GDM1 (cell line): ENCODE measurements around the gene TFF2.

Experiments used
- DNase-seq: peaks from one replicate; lab custom pipeline; 2025; lab: John Stamatoyannopoulos, UW

The TFF2 gene, protein sequence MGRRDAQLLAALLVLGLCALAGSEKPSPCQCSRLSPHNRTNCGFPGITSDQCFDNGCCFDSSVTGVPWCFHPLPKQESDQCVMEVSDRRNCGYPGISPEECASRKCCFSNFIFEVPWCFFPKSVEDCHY

GRCh38 chr21:42350927-42351426 lies at the start of gene TFF2:
TSS of gene TFF2 (minus strand) at chr21:42350994. CDS start at chr21:42350957, 37 bp downstream.
- no peak for DNase-seq

DNA sequence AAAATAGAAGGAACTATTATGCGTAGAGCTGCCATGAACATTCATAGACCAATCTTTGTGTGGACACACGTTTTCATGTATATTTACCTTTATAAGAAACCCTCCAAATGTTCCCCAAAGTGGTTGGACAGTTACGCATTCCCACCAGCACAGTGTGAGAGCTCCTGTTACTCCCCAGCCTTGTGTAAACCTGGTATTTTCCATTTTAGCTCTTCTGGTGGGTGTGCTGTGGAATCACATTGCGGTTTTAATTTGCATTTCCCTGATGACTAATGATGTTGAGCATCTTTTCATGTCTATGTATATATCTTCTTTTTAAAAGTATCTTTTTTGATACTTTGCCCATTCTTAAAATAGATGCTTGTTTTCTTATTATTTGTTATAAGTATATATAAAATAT lies 49.7 kb upstream of the TFF2 start:
- no peak for DNase-seq

GRCh38 chr21:42398436-42399028 lies 47.7 kb upstream of the TFF2 start:
- no peak for DNase-seq

- no peak for DNase-seq
Measured at GRCh38 chr21:42397746-42398394, 47.1 kb upstream of the TFF2 start.

DNA sequence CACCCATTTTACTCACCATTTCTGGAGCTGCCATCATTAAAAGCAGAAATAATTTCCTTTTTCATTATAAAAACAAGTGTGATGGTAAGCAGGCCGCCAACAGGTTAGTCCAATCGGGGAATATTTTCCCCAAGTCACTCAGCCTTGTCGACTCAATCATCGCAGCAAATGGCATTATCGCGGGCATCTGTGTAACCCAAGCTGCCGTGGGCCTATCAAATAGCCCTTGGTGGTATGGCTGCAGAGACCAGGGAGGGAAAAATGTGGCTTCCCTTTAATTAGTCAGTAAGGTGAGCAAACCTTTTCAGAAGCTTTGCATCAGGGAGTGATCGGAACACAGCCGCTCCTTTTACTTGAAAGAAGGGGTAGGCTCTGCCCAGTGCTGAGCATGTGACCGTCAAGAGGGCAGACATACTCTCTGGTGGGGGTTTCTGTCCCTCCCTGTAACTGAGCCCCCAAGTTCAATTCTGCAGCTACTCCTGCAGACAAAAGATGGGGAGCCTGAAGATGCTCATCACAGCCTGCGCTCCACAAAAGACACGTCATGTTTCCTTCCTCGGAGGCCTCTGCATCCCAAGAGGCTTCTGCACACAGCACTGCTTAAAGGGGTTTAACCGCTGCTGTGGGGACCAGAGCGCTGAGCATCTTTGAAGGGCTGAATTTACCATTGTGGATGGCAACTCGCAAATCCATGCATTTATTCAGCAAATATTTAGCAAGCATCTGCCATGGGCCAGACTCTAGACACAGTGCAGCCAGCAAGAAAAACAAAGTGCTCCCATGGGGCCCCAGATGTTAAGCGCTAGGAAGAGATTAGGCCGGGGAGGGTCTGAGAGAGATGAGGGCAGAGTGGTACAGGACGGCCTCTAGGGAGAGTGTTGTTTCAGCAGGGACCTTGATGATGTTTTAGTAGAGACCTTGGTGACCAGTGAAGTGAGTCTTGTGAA lies 46.3 kb upstream of the TFF2 start:
- DNase-seq: no peak

DNA sequence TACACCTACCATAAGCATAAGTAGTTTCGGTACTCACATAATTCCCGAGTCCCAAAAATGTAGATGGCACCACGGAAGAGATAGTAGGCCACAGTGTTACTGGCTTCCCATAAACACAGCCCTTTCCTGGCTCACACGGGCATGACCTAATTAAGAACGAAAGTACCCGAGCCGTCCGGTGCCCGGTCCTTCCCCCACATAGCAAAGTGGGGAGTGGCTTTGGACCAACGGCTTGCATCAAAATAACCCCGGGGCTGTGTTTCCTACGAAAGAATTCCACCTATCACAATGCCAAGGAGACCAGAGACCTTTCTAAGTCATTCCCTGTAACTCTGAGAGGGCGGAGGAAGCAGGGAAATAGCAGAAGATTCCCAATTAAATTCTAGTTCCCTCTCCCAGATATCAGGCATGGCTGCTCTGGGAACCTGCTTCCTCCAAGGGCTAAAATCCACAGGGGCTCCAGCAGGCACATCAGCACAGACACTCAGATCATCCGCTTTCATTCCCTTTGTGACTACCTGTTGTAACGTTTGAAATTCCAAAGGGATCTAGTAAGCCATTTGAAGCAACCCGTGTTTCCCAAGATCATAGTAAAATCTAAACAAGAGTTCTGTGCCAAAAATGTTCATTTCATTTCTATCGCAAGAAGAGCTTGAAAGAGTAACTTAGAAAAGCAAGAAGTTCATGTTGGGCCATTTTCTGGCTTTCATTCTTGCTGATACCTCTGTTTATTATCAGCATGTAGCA lies 45.3 kb upstream of the TFF2 start, which contains the start of gene TMPRSS3:
TSS of gene TMPRSS3 (minus strand) at position 148 of the 747 bp plus-strand sequence. CDS start 635 bp downstream, outside the sequence.
- DNase-seq: no peak

DNA sequence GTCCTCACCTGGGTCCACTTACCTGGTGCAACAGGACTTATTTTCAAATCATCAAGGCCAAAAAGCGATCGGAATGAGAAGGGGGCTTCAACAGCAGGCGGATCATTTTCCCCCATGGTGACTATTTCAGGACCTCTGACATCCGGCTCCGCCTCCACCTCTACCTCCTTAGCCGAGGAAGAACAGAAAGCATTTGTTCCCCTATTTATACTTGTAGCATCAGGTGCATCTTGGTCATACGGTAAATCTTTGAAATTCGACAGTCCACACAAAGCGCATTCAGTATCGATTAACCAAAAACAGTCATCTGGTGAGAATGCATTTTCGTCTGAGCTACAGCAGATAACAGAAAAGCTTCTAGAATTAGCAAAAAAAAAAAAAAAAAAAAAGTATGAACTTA lies 44.5 kb upstream of the TFF2 start:
- no peak for DNase-seq

- no peak for DNase-seq
Measured at GRCh38 chr21:42393443-42393950, 42.7 kb upstream of the TFF2 start.

GRCh38 chr21:42392731-42393442 lies 42.1 kb upstream of the TFF2 start:
- no peak for DNase-seq

GRCh38 chr21:42391297-42391696 lies 40.5 kb upstream of the TFF2 start:
- DNase-seq: no peak

DNA sequence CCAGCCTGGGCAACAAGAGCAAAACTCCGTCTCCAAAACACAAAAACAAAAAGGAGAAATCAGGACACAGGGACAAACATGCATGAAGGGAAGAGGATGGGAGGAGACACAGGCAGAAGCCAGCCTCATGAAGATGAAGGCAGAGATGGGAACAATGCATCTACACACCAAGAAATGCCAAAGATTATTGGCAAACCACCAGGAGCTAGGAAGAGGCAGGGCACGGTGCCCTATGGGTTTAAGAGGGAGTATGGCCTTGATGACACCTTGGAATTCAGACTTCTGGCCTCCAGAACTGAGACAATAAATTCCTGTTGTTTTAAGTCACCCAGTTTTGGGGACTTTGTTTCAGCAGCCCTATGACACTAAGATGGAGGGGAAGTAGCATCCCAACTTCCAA lies 39.9 kb upstream of the TFF2 start:
- DNase-seq: no peak

- DNase-seq: no peak
Measured at GRCh38 chr21:42390193-42390592, 39.4 kb upstream of the TFF2 start.

DNA sequence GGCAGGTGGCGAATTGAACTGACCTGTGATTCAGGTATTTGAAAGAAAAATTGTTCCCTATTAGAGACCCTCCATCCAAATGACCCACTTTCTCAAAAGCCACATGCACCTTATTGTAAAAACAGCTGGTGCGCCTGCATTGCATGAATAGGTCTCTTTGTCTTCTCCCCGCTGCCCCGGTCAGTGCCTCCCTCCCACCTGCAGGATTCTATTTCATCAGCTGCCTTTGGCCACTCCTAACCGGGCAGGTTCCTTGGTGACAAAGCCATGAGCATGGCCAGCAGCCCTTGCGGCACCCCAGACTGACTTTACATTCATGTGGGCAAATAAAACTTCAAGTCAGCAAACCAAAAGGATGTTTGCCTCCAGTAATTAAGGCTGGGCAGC lies 38.6 kb upstream of the TFF2 start:
- DNase-seq: no peak

DNA sequence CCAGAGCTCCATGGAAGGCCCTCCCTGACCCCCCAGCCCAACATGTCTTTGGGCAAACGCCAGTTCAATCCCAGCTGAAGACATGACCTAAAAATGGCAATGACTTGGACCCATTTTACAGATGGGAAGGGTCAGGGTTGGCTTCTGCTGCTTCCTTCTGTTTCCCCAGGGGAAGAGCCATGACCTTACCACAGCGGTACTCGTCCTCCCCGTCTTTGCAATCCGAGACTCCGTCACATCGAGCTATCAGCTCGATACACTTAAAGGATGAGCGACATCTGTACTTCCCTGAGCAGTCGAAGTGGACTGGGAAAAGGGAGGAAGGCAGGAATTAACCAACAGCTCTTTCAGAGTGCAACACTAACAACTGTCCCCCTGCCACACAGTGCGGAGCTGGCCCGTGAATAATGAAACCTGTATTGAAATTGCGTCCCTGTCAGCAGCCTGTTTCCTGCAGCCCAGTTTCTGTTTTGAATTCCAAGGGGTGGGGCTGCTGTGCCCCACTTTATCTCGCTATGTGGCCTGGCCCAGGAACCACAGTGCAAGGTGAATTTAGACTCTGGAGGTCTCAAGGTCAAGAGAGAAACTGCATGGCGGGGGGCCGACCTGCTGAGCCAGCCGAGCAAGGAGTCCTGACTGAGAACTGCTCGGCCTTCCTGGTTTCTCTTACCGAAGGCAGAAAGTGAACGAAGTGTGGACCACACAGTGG lies 38.1 kb upstream of the TFF2 start:
- DNase-seq: no peak

GRCh38 chr21:42387843-42388340 lies 37.1 kb upstream of the TFF2 start:
- no peak for DNase-seq

DNA sequence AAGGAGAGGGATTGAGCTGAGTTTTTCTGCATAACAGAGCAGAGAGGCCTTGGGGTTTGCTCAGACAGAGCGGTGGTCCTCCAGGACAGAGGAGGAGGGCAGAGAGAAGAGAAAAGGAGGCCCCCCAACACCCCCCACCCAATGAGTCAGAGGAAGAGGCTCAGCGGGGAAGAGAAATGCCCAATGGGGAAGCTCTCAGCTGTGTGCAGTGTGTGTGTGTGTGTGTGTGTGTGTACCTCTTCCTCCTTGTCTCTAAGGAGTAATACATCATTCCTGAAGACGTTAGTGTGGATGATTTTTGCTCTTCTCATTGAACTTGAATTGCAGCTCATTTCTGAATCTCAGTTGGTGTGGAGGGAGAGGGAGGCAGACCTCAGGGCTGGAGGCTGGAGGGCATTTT lies 36.4 kb upstream of the TFF2 start:
- DNase-seq: peak; percentile 75

DNA sequence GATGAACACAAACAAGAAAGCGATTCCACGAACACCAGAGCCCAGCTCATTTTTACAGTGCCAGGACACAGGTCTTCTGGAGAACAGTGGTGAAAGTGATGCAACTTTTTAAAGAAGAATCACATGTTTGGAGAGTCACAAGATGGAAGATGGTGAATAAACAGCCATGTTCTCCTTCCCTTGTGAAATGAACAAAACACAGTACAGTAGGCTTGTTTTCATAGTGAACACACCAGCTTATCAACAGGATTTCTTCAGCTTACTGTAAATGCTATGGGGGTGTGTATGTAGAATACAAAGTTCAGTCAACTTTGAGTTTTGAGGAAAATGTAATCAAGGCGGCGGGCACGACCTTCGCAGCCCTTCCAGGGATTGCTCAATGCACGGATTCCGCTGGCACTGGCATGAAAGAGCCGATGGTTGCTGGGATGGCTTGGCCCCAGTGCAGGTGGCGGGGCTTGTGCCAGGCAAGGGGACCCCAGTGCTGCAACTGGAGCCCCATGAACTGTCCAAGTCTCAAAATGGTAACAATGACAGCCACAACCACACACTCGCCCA lies 35.3 kb upstream of the TFF2 start:
- no peak for DNase-seq

DNA sequence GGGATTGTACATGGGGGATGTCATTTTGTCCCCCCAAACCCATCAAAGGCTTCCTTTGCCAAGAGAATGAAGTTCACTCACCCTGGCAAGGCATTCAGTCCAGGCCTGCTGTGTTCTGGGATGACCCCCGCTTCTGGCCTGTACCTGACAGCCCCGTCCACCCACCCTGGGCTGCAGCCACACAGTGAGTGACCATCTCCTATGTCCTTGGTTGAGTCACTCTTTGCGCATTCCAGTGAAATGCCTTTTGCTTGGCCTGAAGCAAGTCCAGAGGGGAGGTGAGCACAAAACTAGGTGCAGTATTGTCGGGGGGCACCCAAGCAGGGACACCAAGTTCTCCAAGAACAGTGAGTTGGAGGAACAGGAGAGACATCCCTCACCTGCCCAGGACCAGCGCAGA lies 34.8 kb upstream of the TFF2 start:
- no peak for DNase-seq

DNA sequence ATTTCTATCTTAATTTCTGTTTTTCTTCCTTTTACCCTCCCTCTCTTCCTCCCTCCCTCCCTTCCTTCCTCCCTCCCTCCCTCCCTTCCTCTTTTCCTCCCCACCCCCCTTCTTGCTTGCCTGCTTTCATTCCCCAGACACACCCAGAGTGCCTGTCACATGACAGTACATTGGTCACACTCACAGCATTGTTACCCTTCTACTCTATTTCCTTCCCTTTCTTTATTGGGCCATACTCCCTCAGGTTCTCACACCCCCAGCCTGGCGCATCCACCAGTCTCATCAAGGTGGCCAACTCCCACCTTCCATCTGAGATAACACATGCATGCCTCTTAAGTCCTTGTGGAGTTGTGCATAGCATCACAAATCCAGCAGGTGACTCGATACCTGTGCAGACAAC lies 34.2 kb upstream of the TFF2 start:
- no peak for DNase-seq
